NCI-H1436 treated with DMSO at 0.1 percent for 48 hours (cell line): ENCODE data around the gene ITIH1.

Source experiments
- DNase-seq: peaks from one replicate; lab custom pipeline; 2025; lab: John Stamatoyannopoulos, UW

Gene ITIH1

DNA sequence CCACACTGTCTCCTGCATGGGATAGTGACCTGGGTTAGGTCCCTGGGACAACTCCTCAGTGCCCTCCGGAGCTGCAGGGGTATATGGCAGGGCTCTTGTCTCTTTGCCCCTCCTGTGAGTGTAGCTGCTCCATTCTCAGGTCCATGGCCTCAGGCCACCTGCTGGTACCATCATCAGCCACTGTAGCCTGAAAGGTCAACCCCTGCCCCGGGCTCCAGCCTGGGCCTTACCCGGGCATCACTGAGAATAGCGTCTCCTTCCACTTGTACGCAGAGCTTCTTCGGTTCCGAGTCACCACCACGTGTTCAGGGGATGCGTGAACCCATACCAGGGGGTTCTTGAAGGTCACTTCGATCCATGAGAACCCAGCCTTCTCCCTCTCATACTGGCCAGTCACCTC lies 39.3 kb downstream of the ITIH1 start:
- no peak for DNase-seq

- no peak for DNase-seq
These were observed 39.8 kb downstream of the ITIH1 start for GRCh38 chr3:52817221-52817620.

- no peak for DNase-seq
These were observed 40.5 kb downstream of the ITIH1 start for GRCh38 chr3:52817860-52818259.

DNA sequence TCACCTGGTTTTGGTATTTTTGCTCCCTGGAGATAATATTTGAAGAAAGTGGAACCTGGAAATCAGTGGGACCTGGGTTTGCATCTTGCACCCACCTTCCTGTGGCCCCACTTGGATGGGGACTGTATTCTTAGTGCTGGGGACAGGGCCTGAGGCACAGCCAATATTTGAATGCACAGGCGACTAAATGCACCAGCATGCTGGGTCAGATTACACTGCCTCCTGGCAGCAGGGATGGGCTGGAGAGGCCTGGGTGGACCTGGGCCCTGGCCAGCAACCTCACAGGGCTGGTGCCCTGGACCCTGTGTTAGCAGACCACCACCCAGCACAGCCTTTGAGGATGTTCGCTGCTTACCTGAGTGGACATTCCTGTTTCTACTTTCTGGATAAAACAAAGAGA lies 42.5 kb downstream of the ITIH1 start:
- DNase-seq: no peak

- DNase-seq: no peak
These were observed 43.3 kb downstream of the ITIH1 start for GRCh38 chr3:52820736-52821135.

DNA sequence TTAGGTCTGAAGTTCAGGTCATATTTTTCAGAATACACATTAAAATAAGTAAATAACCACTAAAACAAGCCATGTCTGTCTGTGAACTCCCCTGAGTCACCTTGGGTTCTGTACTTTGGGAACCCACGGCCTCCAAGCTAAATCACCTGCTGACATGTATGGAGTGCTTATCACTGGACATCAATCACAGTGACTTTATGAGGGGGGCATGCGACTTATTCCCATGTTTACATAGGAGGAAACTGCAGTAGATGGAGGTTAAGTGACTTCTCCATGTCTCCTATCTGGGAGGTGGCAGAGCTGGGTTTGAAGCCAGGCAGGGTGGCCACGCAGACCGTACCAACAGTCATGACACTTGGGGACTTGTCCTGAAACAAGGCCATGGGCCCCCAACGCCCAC lies 45.0 kb downstream of the ITIH1 start:
- no peak for DNase-seq

GRCh38 chr3:52824037-52824436 lies 46.6 kb downstream of the ITIH1 start:
- no peak for DNase-seq

- no peak for DNase-seq
These were observed 50.0 kb downstream of the ITIH1 start for GRCh38 chr3:52827441-52827840.

DNA sequence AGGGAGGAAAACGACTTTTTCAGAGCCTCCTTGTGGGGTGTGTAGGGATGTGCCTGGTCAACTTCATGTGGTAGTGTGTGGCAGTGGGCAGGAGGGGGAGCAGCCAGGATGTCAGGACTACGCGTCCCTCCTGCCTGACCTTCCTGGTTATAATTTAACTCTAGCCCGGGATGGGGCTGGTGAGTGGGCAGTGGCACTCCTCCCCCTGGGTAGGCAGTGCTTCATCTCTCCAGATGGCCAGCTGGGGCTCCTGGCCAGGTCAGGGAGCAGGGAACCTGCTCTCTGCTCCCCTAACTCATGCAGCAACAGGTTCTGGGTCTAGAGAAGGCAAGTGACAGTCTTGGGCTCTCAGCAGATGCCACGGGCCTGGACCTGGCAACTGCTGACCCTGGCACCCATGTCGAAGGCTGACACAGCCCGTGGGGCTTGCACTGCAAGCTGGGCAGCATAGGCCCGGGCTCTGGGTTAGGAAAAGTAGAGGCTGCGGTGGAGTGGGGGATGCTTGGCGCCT lies 50.5 kb downstream of the ITIH1 start:
- no peak for DNase-seq

GRCh38 chr3:52829482-52829881 lies 52.1 kb downstream of the ITIH1 start:
- DNase-seq: no peak

DNA sequence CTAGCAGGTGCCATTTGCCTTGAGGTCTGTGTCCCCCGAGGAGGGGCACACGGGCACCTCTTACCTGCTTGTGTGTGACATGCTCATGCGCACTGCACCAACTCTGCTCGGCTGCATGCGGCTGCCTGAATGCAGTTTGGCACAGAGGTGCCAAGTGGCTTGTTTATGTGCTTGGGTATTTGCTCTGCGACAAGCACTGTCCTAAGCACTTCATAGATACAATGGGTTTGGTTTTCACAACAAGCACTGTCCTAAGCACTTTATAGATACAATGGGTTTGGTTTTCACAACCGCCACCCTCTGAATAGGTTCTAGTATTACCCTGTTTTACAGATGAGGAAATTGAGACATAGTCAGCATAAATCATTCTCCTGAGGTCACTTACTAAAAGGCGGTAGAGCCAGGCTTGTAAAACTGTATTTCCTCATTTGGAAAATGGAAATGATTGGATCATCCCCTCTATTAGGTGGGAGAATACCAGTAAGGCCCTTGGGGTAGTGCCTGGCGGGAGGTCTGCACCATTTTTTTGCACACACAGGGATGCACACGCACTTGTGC lies 52.6 kb downstream of the ITIH1 start:
- DNase-seq: no peak

DNA sequence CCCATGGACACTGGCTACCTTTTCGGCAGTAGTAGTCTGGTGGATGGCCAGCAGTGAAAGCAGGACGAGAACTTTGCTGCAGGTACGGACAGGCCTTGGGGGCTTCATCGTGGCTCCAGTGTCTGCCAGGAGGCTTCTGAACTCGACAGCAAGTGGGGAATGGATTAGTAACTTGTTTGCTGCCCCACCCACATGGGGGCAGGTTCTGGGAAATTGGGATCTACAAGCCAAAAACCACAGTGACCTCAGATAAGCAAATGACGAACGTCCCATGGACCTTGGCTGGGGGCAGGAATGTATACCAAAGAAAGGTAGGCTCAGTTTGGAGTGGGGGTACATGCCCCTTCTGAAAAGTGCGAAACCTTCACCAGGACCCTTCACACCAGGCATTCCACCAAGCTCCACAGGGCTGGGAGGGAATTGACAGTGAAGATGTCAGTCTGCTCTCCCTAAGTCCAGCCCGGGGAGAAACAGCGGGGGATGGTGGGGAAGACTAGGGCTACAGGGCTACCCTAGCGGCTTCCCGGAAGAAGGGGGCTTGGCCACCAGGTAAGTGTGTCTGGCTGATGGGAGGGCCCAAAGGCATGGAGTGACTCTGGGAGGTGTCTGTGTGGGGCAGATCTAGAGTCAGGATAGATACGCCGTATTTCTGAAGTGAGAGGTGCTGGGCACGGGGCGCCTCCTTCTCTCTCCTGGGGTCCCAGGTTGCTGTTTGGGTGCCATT lies 53.3 kb downstream of the ITIH1 start, which contains the start of gene ITIH4:
ITIH4 (minus strand) TSS at position 138 of the 724 bp plus-strand sequence; CDS start at position 108, 30 bp downstream.
- no peak for DNase-seq

GRCh38 chr3:52831500-52832301 lies 54.3 kb downstream of the ITIH1 start:
- DNase-seq: no peak

GRCh38 chr3:52833202-52833601 lies 55.8 kb downstream of the ITIH1 start:
- DNase-seq: no peak

- DNase-seq: no peak
These were observed 57.6 kb downstream of the ITIH1 start, which contains the start of gene MUSTN1 for GRCh38 chr3:52834871-52835501. Gene MUSTN1 (minus strand): TSS chr3:52835019. CDS start chr3:52834948, 71 bp downstream.

DNA sequence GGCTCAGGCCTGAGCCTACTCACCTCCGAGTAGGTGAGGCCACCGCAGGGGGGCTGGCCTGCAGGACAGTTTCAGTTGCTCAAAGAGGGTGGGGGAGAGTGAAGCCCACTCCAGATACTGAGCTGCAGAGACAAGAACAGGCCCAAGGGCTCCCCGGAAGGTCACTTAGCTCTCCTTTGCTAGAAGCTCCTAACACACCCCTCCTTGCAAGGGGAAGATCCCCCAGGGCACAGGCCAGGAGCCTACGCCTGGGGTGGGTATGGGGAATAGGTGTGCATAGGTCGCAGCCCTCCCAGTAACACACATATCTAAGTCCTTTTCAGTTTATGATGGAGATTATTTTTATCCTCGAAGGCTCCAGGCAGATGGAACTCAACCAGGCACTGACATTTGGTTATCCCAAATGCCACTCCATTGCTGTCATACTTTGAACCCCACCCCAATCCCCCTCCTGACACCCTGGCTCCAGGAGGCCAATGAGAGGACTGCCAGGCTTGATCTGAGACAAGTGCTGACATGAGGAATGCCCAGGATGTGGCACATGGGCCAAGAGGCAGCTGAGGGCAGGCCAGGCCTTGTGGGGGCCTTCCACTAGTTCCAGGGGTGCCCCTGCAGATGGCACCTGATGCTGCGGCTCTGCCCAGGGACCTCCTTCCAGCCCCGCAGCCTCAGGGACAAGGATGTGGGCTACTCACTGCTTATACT lies 58.5 kb downstream of the ITIH1 start:
- no peak for DNase-seq

- no peak for DNase-seq
These were observed 59.1 kb downstream of the ITIH1 start for GRCh38 chr3:52836471-52836845.

GRCh38 chr3:52836986-52837385 lies 59.6 kb downstream of the ITIH1 start:
- no peak for DNase-seq

DNA sequence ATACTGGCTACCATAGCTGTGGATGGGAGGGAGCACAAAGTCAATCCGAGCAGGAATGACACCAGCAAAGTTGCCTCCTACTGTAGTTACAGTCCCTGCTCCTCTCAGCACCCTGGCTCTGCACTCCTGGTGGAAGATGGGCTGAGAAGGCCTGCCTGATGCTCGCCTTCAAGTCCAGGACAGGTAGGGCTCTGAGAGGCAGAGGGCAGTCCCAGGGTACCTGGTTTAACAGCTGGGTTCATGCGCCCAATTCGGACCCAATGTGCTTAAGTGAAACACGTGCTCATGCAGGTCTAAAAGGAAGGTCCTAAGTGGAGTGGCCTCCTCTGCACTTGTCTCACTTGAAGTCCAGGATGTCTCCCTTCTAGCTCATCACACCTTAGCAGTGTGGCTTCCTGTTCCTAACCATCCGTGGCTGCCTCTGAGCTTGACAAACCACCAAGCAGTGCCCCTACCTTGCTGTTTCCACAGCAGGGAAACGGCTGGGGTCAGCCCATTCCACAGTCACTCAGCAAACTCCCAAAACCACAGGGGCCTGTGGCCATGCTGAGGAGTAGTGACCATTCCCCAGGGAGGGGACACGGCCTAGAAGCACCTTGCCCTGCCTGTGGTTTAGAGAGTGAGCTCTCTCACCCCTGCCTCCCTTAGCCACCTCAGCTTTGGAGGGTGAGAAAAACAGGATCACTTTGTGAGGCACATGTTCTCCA lies 61.3 kb downstream of the ITIH1 start:
- no peak for DNase-seq

- DNase-seq: no peak
These were observed 61.8 kb downstream of the ITIH1 start for GRCh38 chr3:52839268-52839575.

DNA sequence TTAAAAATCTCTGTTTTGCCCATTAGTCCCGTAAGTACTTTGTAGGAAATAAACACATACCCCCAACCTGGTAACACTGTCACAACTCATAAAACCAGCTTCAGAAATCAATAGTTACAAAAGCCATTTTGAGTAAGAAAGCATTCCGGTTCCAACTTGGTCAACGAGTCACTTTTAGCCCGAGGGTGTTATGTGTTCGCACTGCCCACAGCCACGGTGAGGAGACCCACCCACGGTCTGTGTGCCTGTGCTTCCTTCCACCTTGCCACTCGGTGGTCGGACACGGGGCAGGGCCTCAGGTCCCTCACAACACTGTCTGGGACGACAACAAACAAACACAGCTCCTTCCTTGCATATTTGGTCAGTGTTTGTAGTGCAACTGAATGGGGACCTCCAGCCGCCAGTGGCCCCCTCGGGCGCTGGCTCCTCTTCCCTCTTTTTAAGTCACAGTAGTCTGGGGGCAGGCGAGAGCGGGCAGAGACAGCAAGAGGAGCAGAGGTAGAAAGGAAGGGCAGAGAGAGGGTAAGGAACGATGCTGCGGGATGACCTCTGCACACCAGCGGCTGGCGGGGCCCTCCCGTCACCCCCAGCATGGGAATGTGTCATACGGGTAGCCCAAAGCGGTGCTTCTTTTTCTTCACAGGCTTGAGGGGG lies 62.6 kb downstream of the ITIH1 start:
- DNase-seq: no peak
